ENCODE results near the gene MCC.
A peak's percentile ranks its signal among the peaks of the same experiment; 100 is the strongest.

The MCC gene

GRCh38 chr5:113145757-113146387 lies 342.4 kb downstream of the MCC start:
- Histone ChIP-seq H3K23ac (ENCODE audit: low read length in 2 of 2) (no peak overlapping the region), H3K4me1 (ENCODE audit: control insufficient read depth, insufficient read depth, low read depth, low read length) (peaks cover 4% of the 10 kb centered on the region), H2BK120ac (ENCODE audit: low read depth, low read length) (no peak overlapping the region), H2BK12ac (ENCODE audit: low read length in 2 of 2) (no peak overlapping the region), H3K4ac (ENCODE audit: low read depth in 1 of 2, low read length in 2 of 2) (no peak overlapping the region), H3K4me2 (ENCODE audit: low read length, poor library complexity, severe bottlenecking) (no peak overlapping the region), H3K9ac (ENCODE audit: low read length) (no peak overlapping the region), H3K18ac (ENCODE audit: low read depth in 1 of 2, low read length in 2 of 2) (no peak overlapping the region), H3K4me3 (ENCODE audit: insufficient read depth in 1 of 2, low read depth in 1 of 2, low read length in 2 of 2) (no peak overlapping the region), H4K8ac (ENCODE audit: low read length) (no peak overlapping the region), H2BK15ac (ENCODE audit: low read depth, poor library complexity, severe bottlenecking) (no peak overlapping the region), H3K79me1 (replicated peaks; ENCODE audit: low read length, poor library complexity, severe bottlenecking) (peaks cover 12% of the 10 kb centered on the region), H2AK5ac (ENCODE audit: low read length, severe bottlenecking) (no peak overlapping the region), H3K36me3 (ENCODE audit: control insufficient read depth in 1 of 2, insufficient read depth in 2 of 2, low read depth in 1 of 2, low read length in 2 of 2) (peaks cover 0 to 3% of the 10 kb centered on the region in 2 experiments), H2AFZ (ENCODE audit: low read depth, low read length) (no peak overlapping the region), H2BK5ac (ENCODE audit: low read depth, low read length, poor library complexity, severe bottlenecking) (no peak overlapping the region), H3K27ac (ENCODE audit: low read length, poor library complexity, severe bottlenecking) (no peak overlapping the region), H3K14ac (ENCODE audit: low read length in 2 of 2) (no peak overlapping the region), H4K91ac (ENCODE audit: low read length) (no peak overlapping the region), H3K9me3 (ENCODE audit: control insufficient read depth, low read length) (no peaks in the 10 kb centered on the region), H3K27me3 (ENCODE audit: control insufficient read depth in 1 of 2, insufficient read depth in 1 of 2, low read length in 2 of 2) (no peaks in the 10 kb centered on the region)
- WGBS, result no CpG with 5 or more reads among the region's 1 CpG
- peak; percentile 47 for DNase-seq

- H3K4me2 ChIP-seq (ENCODE audit: low read length, poor library complexity, severe bottlenecking), result no peak overlapping the region
- no peak overlapping the region for H3K4me3 ChIP-seq (ENCODE audit: insufficient read depth in 1 of 2, low read depth in 1 of 2, low read length in 2 of 2)
- H2BK120ac ChIP-seq (ENCODE audit: low read depth, low read length), result no peak overlapping the region
- peaks cover 3% of the 10 kb centered on the region for H3K4me1 ChIP-seq (ENCODE audit: control insufficient read depth, insufficient read depth, low read depth, low read length)
- H3K27ac ChIP-seq (ENCODE audit: low read length, poor library complexity, severe bottlenecking), result no peak overlapping the region
- no peak overlapping the region for H2AK5ac ChIP-seq (ENCODE audit: low read length, severe bottlenecking)
- DNase-seq, result no peak
- H3K18ac ChIP-seq (ENCODE audit: low read depth in 1 of 2, low read length in 2 of 2), result no peak overlapping the region
- H3K36me3 ChIP-seq (ENCODE audit: control insufficient read depth in 1 of 2, insufficient read depth in 2 of 2, low read depth in 1 of 2, low read length in 2 of 2), result peaks cover 0 to 3% of the 10 kb centered on the region in 2 experiments
- H2BK12ac ChIP-seq (ENCODE audit: low read length in 2 of 2), result peak overlapping the region in 1 of 2 experiments; percentile 48
- 91% methylated on average over 4 of the region's 4 CpGs for WGBS
- peak overlapping the region; percentile 79 for H3K9ac ChIP-seq (ENCODE audit: low read length)
- no peaks in the 10 kb centered on the region for H3K27me3 ChIP-seq (ENCODE audit: control insufficient read depth in 1 of 2, insufficient read depth in 1 of 2, low read length in 2 of 2)
- no peak overlapping the region for H3K14ac ChIP-seq (ENCODE audit: low read length in 2 of 2)
- peaks cover 10% of the 10 kb centered on the region for H3K79me1 ChIP-seq (replicated peaks; ENCODE audit: low read length, poor library complexity, severe bottlenecking)
- no peak overlapping the region for H3K4ac ChIP-seq (ENCODE audit: low read depth in 1 of 2, low read length in 2 of 2)
- H2BK5ac ChIP-seq (ENCODE audit: low read depth, low read length, poor library complexity, severe bottlenecking), result no peak overlapping the region
- no peak overlapping the region for H3K23ac ChIP-seq (ENCODE audit: low read length in 2 of 2)
- no peak overlapping the region for H2AFZ ChIP-seq (ENCODE audit: low read depth, low read length)
- H3K9me3 ChIP-seq (ENCODE audit: control insufficient read depth, low read length), result no peaks in the 10 kb centered on the region
- no peak overlapping the region for H4K8ac ChIP-seq (ENCODE audit: low read length)
- no peak overlapping the region for H2BK15ac ChIP-seq (ENCODE audit: low read depth, poor library complexity, severe bottlenecking)
- no peak overlapping the region for H4K91ac ChIP-seq (ENCODE audit: low read length)
Observed at GRCh38 chr5:113142186-113142585, 346.1 kb downstream of the MCC start.

DNA sequence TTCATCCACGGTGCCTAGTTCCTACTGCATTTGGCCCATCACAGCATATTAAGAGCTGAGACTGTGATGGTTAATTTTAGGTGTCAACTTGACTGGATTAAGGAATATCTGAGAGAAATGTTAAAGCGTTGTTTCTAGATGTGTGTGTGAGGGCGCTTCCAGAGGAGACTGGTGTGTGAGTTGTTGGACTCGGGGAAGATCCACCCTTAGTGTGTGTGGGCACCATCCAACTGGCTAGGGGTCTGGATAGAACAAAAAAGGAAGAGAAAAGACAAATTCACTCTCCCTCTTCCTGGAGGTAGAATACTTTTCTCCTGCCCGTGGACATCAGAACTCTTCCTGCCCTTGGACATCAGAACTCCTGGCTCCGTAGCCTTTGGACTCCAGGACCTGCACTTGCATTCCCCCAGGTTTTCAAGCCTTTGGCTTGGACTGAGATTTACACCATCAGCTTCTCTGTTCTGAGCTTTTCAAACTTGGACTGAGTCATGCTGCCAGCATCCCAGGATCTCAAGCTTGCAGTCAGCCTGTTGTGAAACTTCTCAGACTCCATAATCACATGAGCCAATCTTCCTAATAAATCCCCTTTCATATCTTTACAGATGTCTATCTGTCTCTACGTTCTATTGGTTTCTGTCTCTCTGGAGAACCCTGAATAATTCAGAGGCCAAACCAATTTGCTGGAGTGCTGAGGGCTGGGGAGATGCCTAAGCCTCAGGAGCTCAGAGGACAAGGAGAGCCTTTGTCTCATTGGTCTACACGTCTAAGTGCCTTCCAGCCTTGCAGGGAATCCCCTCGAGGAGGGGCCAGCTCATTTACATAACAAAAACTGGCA lies 347.2 kb downstream of the MCC start:
- H3K4me1 ChIP-seq (ENCODE audit: control insufficient read depth, insufficient read depth, low read depth, low read length), result peaks cover 3% of the 10 kb centered on the region
- H3K27me3 ChIP-seq (ENCODE audit: control insufficient read depth in 1 of 2, insufficient read depth in 1 of 2, low read length in 2 of 2), result no peaks in the 10 kb centered on the region
- peaks cover 8% of the 10 kb centered on the region for H3K79me1 ChIP-seq (replicated peaks; ENCODE audit: low read length, poor library complexity, severe bottlenecking)
- no peak overlapping the region for H4K91ac ChIP-seq (ENCODE audit: low read length)
- H3K18ac ChIP-seq (ENCODE audit: low read depth in 1 of 2, low read length in 2 of 2), result peak overlapping the region in 1 of 2 experiments; percentile 86
- H3K4me3 ChIP-seq (ENCODE audit: insufficient read depth in 1 of 2, low read depth in 1 of 2, low read length in 2 of 2), result peak overlapping the region in 1 of 2 experiments; percentile 57
- H3K36me3 ChIP-seq (ENCODE audit: control insufficient read depth in 1 of 2, insufficient read depth in 2 of 2, low read depth in 1 of 2, low read length in 2 of 2), result peaks cover 0 to 3% of the 10 kb centered on the region in 2 experiments
- H4K8ac ChIP-seq (ENCODE audit: low read length), result no peak overlapping the region
- H3K4ac ChIP-seq (ENCODE audit: low read depth in 1 of 2, low read length in 2 of 2), result peak overlapping the region in 1 of 2 experiments; percentile 41
- H3K27ac ChIP-seq (ENCODE audit: low read length, poor library complexity, severe bottlenecking), result peak overlapping the region; percentile 12
- no peak overlapping the region for H3K23ac ChIP-seq (ENCODE audit: low read length in 2 of 2)
- H3K4me2 ChIP-seq (ENCODE audit: low read length, poor library complexity, severe bottlenecking), result no peak overlapping the region
- H2AFZ ChIP-seq (ENCODE audit: low read depth, low read length), result no peak overlapping the region
- H2AK5ac ChIP-seq (ENCODE audit: low read length, severe bottlenecking), result no peak overlapping the region
- no peak overlapping the region for H2BK120ac ChIP-seq (ENCODE audit: low read depth, low read length)
- DNase-seq, result peak; percentile 92
- H3K9ac ChIP-seq (ENCODE audit: low read length), result peak overlapping the region; percentile 79
- H3K14ac ChIP-seq (ENCODE audit: low read length in 2 of 2), result peak overlapping the region in 1 of 2 experiments; percentile 48
- WGBS, result 63% methylated on average over 9 of the region's 9 CpGs
- no peaks in the 10 kb centered on the region for H3K9me3 ChIP-seq (ENCODE audit: control insufficient read depth, low read length)
- H2BK5ac ChIP-seq (ENCODE audit: low read depth, low read length, poor library complexity, severe bottlenecking), result no peak overlapping the region
- no peak overlapping the region for H2BK15ac ChIP-seq (ENCODE audit: low read depth, poor library complexity, severe bottlenecking)
- peak overlapping the region in 1 of 2 experiments; percentile 92 for H2BK12ac ChIP-seq (ENCODE audit: low read length in 2 of 2)

- DNase-seq, result no peak
- H4K91ac ChIP-seq (ENCODE audit: low read length), result no peak overlapping the region
- no peak overlapping the region for H2AFZ ChIP-seq (ENCODE audit: low read depth, low read length)
- no peak overlapping the region for H3K27ac ChIP-seq (ENCODE audit: low read length, poor library complexity, severe bottlenecking)
- no peak overlapping the region for H3K4me2 ChIP-seq (ENCODE audit: low read length, poor library complexity, severe bottlenecking)
- no peak overlapping the region for H2BK12ac ChIP-seq (ENCODE audit: low read length in 2 of 2)
- no peak overlapping the region for H2BK15ac ChIP-seq (ENCODE audit: low read depth, poor library complexity, severe bottlenecking)
- no peaks in the 10 kb centered on the region for H3K36me3 ChIP-seq (ENCODE audit: control insufficient read depth in 1 of 2, insufficient read depth in 2 of 2, low read depth in 1 of 2, low read length in 2 of 2)
- no peaks in the 10 kb centered on the region for H3K9me3 ChIP-seq (ENCODE audit: control insufficient read depth, low read length)
- no peak overlapping the region for H2AK5ac ChIP-seq (ENCODE audit: low read length, severe bottlenecking)
- H3K4ac ChIP-seq (ENCODE audit: low read depth in 1 of 2, low read length in 2 of 2), result no peak overlapping the region
- H3K27me3 ChIP-seq (ENCODE audit: control insufficient read depth in 1 of 2, insufficient read depth in 1 of 2, low read length in 2 of 2), result no peaks in the 10 kb centered on the region
- no peak overlapping the region for H4K8ac ChIP-seq (ENCODE audit: low read length)
- peaks cover 6% of the 10 kb centered on the region for H3K79me1 ChIP-seq (replicated peaks; ENCODE audit: low read length, poor library complexity, severe bottlenecking)
- WGBS, result 100% methylated on average over 2 of the region's 3 CpGs
- H3K23ac ChIP-seq (ENCODE audit: low read length in 2 of 2), result no peak overlapping the region
- H3K4me3 ChIP-seq (ENCODE audit: insufficient read depth in 1 of 2, low read depth in 1 of 2, low read length in 2 of 2), result no peak overlapping the region
- no peak overlapping the region for H3K9ac ChIP-seq (ENCODE audit: low read length)
- no peak overlapping the region for H3K18ac ChIP-seq (ENCODE audit: low read depth in 1 of 2, low read length in 2 of 2)
- H2BK120ac ChIP-seq (ENCODE audit: low read depth, low read length), result no peak overlapping the region
- no peaks in the 10 kb centered on the region for H3K4me1 ChIP-seq (ENCODE audit: control insufficient read depth, insufficient read depth, low read depth, low read length)
- no peak overlapping the region for H2BK5ac ChIP-seq (ENCODE audit: low read depth, low read length, poor library complexity, severe bottlenecking)
- H3K14ac ChIP-seq (ENCODE audit: low read length in 2 of 2), result no peak overlapping the region
Observed at GRCh38 chr5:113133211-113133975, 354.9 kb downstream of the MCC start.
